Hepatocyte (in vitro differentiated cells): ENCODE results near the gene SLC38A7. TPM values are rescaled to one million over a fixed set of nuclear protein-coding genes. Genes with fewer than 3 reads are reported as not detected.

Experiments used
- DNase-seq: peaks from one replicate; pipeline ENCODE4 v3.0.0-alpha.2; 2016; ENCODE audit warnings: low spot score
- H2AFZ ChIP-seq: fragments of 200-600 bp; sonication (generic); 2 replicates; pipeline ENCODE4 v1.6.0; 2016; ENCODE audit warnings: antibody characterized with exemption, mild to moderate bottlenecking
- H3K27ac ChIP-seq: fragments of 200-600 bp; sonication (generic); 2 replicates; pipeline ENCODE4 v1.5.1; 2016; ENCODE audit warnings: mild to moderate bottlenecking
- H3K27me3 ChIP-seq: fragments of 200-600 bp; sonication (generic); 2 replicates; pipeline ENCODE4 v1.6.1; 2016
- H3K36me3 ChIP-seq: fragments of 200-600 bp; sonication (generic); replicated peaks from 2 replicates; pipeline ENCODE4 v1.5.1; 2016; ENCODE audit warnings: low read depth; ENCODE audit not compliant: insufficient read depth
- H3K4me1 ChIP-seq: fragments of 200-600 bp; sonication (generic); 2 replicates; pipeline ENCODE4 v1.5.1; 2016; ENCODE audit warnings: mild to moderate bottlenecking, moderate library complexity; ENCODE audit not compliant: insufficient read depth
- H3K4me2 ChIP-seq: fragments of 200-600 bp; sonication (generic); 2 replicates; pipeline ENCODE4 v1.6.0; 2016
- H3K4me3 ChIP-seq: fragments of 200-600 bp; sonication (generic); 2 replicates; pipeline ENCODE4 v1.5.1; 2016; ENCODE audit warnings: mild to moderate bottlenecking
- H3K79me2 ChIP-seq: fragments of 200-600 bp; sonication (generic); 2 replicates; pipeline ENCODE4 v1.6.0; 2017; ENCODE audit warnings: mild to moderate bottlenecking
- H3K9me2 ChIP-seq: fragments of 200-600 bp; sonication (generic); replicated peaks from 2 replicates; pipeline ENCODE4 v1.6.0; 2017; ENCODE audit warnings: mild to moderate bottlenecking; ENCODE audit not compliant: insufficient read depth
- H3K9me3 ChIP-seq: fragments of 200-600 bp; sonication (generic); 2 replicates; pipeline ENCODE4 v1.5.1; 2016; ENCODE audit warnings: low read depth, mild to moderate bottlenecking
- H4K20me1 ChIP-seq: fragments of 200-600 bp; sonication (generic); 2 replicates; pipeline ENCODE4 v1.6.0; 2016; ENCODE audit warnings: mild to moderate bottlenecking; ENCODE audit not compliant: insufficient read depth, poor library complexity, severe bottlenecking
- CTCF ChIP-seq: fragments of 200-600 bp; sonication (generic); IDR thresholded peaks from 2 replicates; pipeline ENCODE4 v1.5.1; 2016; ENCODE audit warnings: antibody characterized with exemption, mild to moderate bottlenecking; ENCODE audit not compliant: poor library complexity
- EZH2 ChIP-seq: fragments of 200-600 bp; sonication (generic); IDR thresholded peaks from 2 replicates; pipeline ENCODE4 v1.6.1; 2016; ENCODE audit warnings: antibody characterized with exemption, mild to moderate bottlenecking, borderline replicate concordance
- EZH2phosphoT487 ChIP-seq: fragments of 200-600 bp; sonication (generic); IDR thresholded peaks from one replicate; pipeline ENCODE4 v1.6.1; 2018; ENCODE audit warnings: antibody characterized with exemption, mild to moderate bottlenecking, low read depth, moderate library complexity; ENCODE audit not compliant: unreplicated experiment, severe bottlenecking
- WGBS: methylation state at CpG from one replicate; pipeline ENCODE4 v1.1.6; 2016; ENCODE audit warnings: low lambda C conversion rate; ENCODE audit errors: missing lambda C conversion rate; 5-methylcytosine and 5-hydroxymethylcytosine counted together
- polyA plus RNA-seq: library from polyadenylated mRNA; unstranded; fragments of >200 nt; fragmentation: Nextera tagmentation; extraction: Ambion mirVana; gene quantifications from 2 replicates; pipeline ENCODE4 v1.2.1, GENCODE V29; 2016
- total RNA-seq: library from RNA; depleted of rRNA; stranded (reverse); fragments of >200 nt; gene quantifications from 2 replicates; pipeline ENCODE4 v1.2.3, GENCODE V29; 2014

SLC38A7 gene
- total and polyA plus RNA-seq, 2 experiments from 2014 or later: 32.5 to 36.7 TPM

DNA sequence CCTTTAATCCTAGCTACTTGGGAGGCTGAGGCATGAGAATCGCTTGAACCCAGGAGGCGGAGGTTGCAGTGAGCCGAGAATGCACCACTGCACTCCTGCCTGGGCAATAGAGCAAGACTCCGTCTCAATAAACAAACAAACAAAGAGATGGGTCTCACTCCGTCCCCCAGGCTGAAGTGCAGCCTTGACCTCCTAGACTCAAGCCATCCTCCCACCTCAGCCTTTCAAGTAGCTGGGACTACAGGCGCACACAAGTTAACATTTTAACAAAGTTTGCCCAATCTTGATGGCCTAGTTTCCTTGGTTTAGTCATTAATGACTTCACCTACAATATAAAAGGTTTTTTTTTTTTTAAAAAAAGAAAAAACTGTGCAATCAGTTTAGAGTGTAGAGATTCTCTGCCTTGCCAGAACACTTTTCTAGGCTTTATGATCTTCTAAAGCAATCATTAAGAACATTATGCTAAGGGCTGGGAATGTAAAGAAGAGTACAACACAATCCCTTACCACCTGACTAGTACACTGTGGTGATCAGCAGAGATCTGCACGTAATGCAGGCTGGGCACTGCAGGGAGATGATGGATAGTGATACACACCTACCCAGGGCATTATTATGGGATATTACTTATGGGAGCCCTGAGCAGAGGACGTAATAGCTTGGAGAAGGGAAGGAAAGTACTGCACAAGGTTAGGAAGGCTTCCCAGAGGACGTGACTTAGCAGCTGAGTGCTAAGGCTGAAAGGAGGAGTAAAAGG lies 42.6 kb upstream of the SLC38A7 start:
- Histone ChIP-seq H3K27ac (no peak overlapping the region), H3K9me3 (no peaks in the 10 kb centered on the region), H3K4me3 (no peak overlapping the region), H3K79me2 (peaks cover 67% of the 10 kb centered on the region), H3K27me3 (no peaks in the 10 kb centered on the region), H3K9me2 (no peaks in the 10 kb centered on the region), H3K4me1 (peaks cover under 1% of the 10 kb centered on the region), H3K4me2 (no peak overlapping the region), H3K36me3 (no peaks in the 10 kb centered on the region), H2AFZ (no peak overlapping the region), H4K20me1 (peaks cover 19% of the 10 kb centered on the region)
- TF ChIP-seq EZH2phosphoT487 (no peak), CTCF (no peak), EZH2 (no peak)
- DNase-seq: no peak
- WGBS: 72% methylated on average over 9 of the region's 9 CpGs

DNA sequence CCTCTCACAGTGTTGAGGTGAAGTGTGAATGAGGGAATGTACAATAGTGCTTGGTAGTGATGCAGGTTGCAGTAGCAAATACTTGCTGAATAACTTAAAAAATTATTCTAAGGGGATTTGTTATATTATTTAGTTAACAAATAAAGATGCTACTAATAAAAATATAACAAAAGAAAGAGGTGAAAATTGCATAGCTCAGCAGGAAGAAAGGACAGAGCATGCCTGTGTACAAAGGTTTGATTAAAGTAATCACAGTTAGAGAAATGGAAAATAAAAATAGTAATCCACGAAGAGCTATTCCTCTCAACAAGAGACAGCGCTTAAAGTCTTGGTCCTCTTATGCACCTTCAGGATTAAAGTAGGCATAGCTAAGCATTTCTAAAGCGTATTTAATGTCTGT lies 38.5 kb upstream of the SLC38A7 start:
- TF ChIP-seq CTCF (no peak), EZH2phosphoT487 (no peak), EZH2 (no peak)
- H3K4me1 ChIP-seq: peaks cover 4% of the 10 kb centered on the region
- no peak overlapping the region for H3K4me3 ChIP-seq
- H3K27me3 ChIP-seq: no peaks in the 10 kb centered on the region
- H3K79me2 ChIP-seq: peaks cover 26% of the 10 kb centered on the region
- H3K27ac ChIP-seq: no peak overlapping the region
- H2AFZ ChIP-seq: no peak overlapping the region
- no peak for DNase-seq
- no peak overlapping the region for H3K4me2 ChIP-seq
- 33% methylated on average over 3 of the region's 3 CpGs for WGBS
- H3K36me3 ChIP-seq: no peaks in the 10 kb centered on the region
- H4K20me1 ChIP-seq: peaks cover 5% of the 10 kb centered on the region
- H3K9me2 ChIP-seq: no peaks in the 10 kb centered on the region
- H3K9me3 ChIP-seq: no peaks in the 10 kb centered on the region

DNA sequence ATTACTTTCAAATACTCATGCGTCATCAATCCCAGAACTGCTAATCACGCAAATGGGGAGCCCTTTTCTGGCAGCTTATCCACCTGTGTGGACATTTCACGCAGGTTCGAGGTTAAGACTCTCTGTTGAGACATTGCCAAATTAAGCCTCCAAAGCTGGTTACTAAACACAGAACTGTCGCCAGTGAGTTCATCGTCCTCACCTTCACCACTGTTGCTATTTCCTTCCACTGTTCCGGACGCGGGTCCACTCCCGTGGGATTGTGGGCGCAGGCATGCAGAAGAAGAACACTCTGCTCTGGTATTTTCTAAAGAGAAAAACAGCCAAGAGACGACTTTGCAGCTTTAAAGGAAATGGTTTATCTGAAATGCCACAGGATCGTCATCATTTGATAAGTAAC lies 33.4 kb upstream of the SLC38A7 start:
- no peaks in the 10 kb centered on the region for H3K27me3 ChIP-seq
- no peak for DNase-seq
- TF ChIP-seq EZH2phosphoT487 (no peak), EZH2 (no peak), CTCF (no peak)
- no peaks in the 10 kb centered on the region for H3K9me2 ChIP-seq
- H3K79me2 ChIP-seq: no peaks in the 10 kb centered on the region
- H3K9me3 ChIP-seq: no peaks in the 10 kb centered on the region
- H2AFZ ChIP-seq: no peak overlapping the region
- H3K4me1 ChIP-seq: peaks cover 4% of the 10 kb centered on the region
- H4K20me1 ChIP-seq: no peaks in the 10 kb centered on the region
- H3K27ac ChIP-seq: no peak overlapping the region
- WGBS: 94% methylated on average over 13 of the region's 13 CpGs
- no peaks in the 10 kb centered on the region for H3K36me3 ChIP-seq
- no peak overlapping the region for H3K4me3 ChIP-seq
- no peak overlapping the region for H3K4me2 ChIP-seq
